HUES64 (cell line): ENCODE measurements around the gene CMTM7.
A peak's percentile ranks its signal among the peaks of the same experiment; 100 is the strongest.

Source experiments
- H3K27ac ChIP-seq: 2 replicates; pipeline ENCODE4 v1.7.0; 2013; ENCODE audit warnings: low read depth, low read length, inconsistent platforms
- H3K27me3 ChIP-seq: 2 replicates; pipeline ENCODE4 v1.6.1; 2013; ENCODE audit warnings: mild to moderate bottlenecking, low read length; ENCODE audit not compliant: insufficient read depth
- H3K36me3 ChIP-seq: 2 replicates; pipeline ENCODE4 v1.6.1; 2013; ENCODE audit warnings: mild to moderate bottlenecking, low read length; ENCODE audit not compliant: insufficient read depth
- H3K4me1 ChIP-seq: 2 replicates; pipeline ENCODE4 v1.6.1; 2013; ENCODE audit warnings: mild to moderate bottlenecking, low read length, moderate library complexity; ENCODE audit not compliant: insufficient read depth
- H3K4me3 ChIP-seq: 2 replicates; pipeline ENCODE4 v1.5.1; 2013; ENCODE audit warnings: mild to moderate bottlenecking, low read length, moderate library complexity
- H3K9ac ChIP-seq: 2 replicates; pipeline ENCODE4 v1.6.1; 2013; ENCODE audit warnings: mild to moderate bottlenecking, low read depth, low read length
- H3K9me3 ChIP-seq: 2 replicates; pipeline ENCODE4 v1.6.1; 2013; ENCODE audit warnings: low read depth, low read length; ENCODE audit not compliant: insufficient read depth
- WGBS: fragments of 150-250, 120-280 bp; methylation state at CpG from one replicate; pipeline ENCODE4 v1.1.7; 2013; ENCODE audit warnings: missing lambda C conversion rate; 5-methylcytosine and 5-hydroxymethylcytosine counted together

Gene CMTM7

GRCh38 chr3:32404714-32405113 is 13.1 kb downstream of the CMTM7 start:
- H3K27ac ChIP-seq = no peak overlapping the region
- H3K4me1 ChIP-seq = peaks cover 20% of the 10 kb centered on the region
- H3K36me3 ChIP-seq = 0 out of 2 replicates have a peak, but pooled peaks cover 3% of the 10 kb centered on the region
- no peaks in the 10 kb centered on the region for H3K27me3 ChIP-seq
- no peak overlapping the region for H3K4me3 ChIP-seq
- no peaks in the 10 kb centered on the region for H3K9me3 ChIP-seq
- H3K9ac ChIP-seq = no peak overlapping the region
- 90% methylated on average over 1 of the region's 1 CpG for WGBS

DNA sequence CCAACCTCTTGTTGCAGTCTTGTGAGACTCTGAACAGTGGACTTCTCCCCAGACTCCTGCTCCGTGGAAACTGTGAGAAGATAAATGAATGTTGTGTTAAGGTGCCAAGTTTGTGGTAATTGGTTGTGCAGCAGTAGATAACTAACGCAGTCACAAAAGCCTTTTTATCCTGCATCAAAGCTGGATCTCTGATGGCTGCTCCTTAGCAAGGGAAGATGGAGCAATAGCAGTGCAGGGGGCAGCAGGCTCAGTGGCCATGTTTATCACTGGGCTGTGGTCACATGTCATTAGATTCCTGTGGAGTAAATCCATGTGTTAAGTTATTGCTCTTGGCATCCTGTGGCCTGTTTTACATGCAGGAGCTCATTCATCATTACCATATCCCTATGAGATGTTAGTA is 13.5 kb downstream of the CMTM7 start:
- no peak overlapping the region for H3K4me3 ChIP-seq
- H3K4me1 ChIP-seq = peaks cover 25% of the 10 kb centered on the region
- H3K27ac ChIP-seq = no peak overlapping the region
- WGBS = 86% methylated on average over 2 of the region's 2 CpGs
- 0 out of 2 replicates have a peak, but pooled peaks cover 3% of the 10 kb centered on the region for H3K36me3 ChIP-seq
- no peak overlapping the region for H3K9ac ChIP-seq
- H3K9me3 ChIP-seq = no peaks in the 10 kb centered on the region
- no peaks in the 10 kb centered on the region for H3K27me3 ChIP-seq

GRCh38 chr3:32405711-32406323 is 14.2 kb downstream of the CMTM7 start:
- Histone ChIP-seq H3K27ac (no peak overlapping the region), H3K27me3 (no peaks in the 10 kb centered on the region), H3K36me3 (0 out of 2 replicates have a peak, but pooled peaks cover 3% of the 10 kb centered on the region), H3K4me3 (no peak overlapping the region), H3K4me1 (peaks cover 30% of the 10 kb centered on the region), H3K9ac (no peak overlapping the region), H3K9me3 (no peaks in the 10 kb centered on the region)
- 96% methylated on average over 6 of the region's 7 CpGs for WGBS

DNA sequence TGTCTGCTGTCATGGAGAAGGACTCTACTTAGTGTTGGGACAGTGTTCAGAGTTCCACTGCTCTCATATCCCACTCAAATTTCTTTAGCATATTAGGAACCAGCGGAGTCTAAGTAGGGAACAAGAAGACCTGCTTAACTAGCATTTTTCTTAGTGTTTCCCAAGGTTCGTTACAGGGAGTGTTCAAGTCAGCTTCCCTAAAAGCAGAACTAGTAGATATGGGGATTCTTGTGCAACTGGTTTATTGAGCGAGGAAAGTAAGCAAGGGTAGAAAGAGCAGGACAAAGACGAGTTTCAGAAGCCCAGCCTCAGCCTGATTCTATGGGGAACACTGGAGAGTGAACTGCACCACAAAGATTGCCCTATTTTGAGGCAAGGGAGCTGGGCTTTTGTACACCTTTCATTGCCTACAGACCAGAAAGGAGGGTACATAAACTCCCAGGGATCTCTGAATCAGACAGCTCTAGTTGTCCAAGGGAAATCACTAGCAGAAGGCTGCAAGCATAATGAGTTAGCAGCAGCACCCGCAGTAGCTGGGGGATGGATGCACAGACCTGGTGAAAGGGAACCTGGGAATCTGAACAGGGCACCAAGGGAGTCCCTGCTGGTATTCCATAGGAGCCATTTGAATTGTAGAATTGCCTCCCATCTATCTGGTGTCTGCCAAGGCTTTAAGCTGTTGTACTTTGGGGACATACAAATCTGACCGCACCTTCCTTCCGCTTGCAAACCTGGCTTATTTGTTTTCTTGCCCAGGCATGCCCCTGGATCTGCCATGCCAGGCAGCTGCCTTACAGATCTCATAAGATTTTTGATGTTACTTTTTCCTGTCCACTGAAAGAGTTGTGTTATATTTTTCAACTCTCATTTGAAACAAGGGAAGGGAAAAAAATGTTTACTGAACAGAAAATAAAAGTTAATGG is 15.1 kb downstream of the CMTM7 start:
- Histone ChIP-seq H3K9me3 (no peaks in the 10 kb centered on the region), H3K27ac (no peak overlapping the region), H3K27me3 (no peaks in the 10 kb centered on the region), H3K9ac (no peak overlapping the region), H3K4me1 (peaks cover 30% of the 10 kb centered on the region), H3K36me3 (0 out of 2 replicates have a peak, but pooled peaks cover 3% of the 10 kb centered on the region), H3K4me3 (no peak overlapping the region)
- WGBS = 82% methylated on average over 7 of the region's 7 CpGs

DNA sequence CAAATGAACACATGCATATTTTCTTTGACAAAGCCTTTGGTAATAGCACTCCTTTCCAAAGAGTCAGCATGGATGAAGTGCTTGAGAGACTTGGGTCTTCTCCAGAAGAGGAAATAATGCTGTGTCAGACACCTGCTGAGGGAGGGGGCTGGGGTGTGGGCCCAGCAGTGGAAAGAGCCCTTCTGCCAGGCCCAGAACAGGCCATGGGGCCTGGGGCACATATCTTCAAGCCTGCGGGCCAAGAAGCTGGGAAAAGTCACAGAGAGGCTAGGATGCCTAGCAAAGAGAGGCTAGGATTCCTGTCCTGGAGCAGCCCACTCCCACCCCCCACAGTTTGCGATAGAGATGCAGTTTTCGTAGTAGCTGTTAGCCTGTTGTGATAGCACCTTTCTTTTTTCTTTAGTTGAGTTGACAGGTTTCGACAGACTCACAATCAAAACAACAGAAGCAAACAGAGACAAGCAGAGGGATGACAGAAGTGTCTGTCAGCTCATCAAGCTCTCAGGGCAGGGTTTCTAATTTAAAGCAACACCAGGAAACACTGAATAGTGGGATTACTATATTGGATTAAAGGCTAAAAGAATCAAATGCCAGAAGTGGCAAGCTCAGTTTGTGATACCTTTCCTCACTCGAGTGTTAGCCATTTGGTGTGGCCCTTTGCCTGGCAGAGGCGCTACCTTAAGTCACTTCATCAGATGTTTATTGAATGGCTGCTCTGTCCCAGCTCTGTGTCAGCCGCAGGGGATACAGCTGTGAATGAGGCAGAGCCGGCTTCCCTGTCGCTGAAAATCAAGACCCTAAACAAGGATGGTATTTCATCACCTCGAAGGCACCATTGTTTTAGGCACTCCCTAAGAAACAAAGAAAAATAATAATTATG is 19.0 kb downstream of the CMTM7 start:
- Histone ChIP-seq H3K27me3 (no peaks in the 10 kb centered on the region), H3K27ac (peak overlapping the region; percentile 21; the same call in 1 of the 2 replicates), H3K4me1 (peaks cover 42% of the 10 kb centered on the region), H3K4me3 (no peak overlapping the region), H3K9ac (no peak overlapping the region), H3K9me3 (no peaks in the 10 kb centered on the region), H3K36me3 (no peaks in the 10 kb centered on the region)
- 47% methylated on average over 10 of the region's 10 CpGs for WGBS

- H3K27ac ChIP-seq = no peak overlapping the region
- no peaks in the 10 kb centered on the region for H3K9me3 ChIP-seq
- no peak overlapping the region for H3K4me3 ChIP-seq
- no peaks in the 10 kb centered on the region for H3K27me3 ChIP-seq
- H3K36me3 ChIP-seq = no peaks in the 10 kb centered on the region
- peaks cover 42% of the 10 kb centered on the region for H3K4me1 ChIP-seq
- H3K9ac ChIP-seq = no peak overlapping the region
- WGBS = 89% methylated on average over 5 of the region's 5 CpGs
Observed at GRCh38 chr3:32411442-32411841, 19.8 kb downstream of the CMTM7 start.

- no peaks in the 10 kb centered on the region for H3K27me3 ChIP-seq
- peaks cover 36% of the 10 kb centered on the region for H3K4me1 ChIP-seq
- 90% methylated on average over 2 of the region's 3 CpGs for WGBS
- H3K9ac ChIP-seq = no peak overlapping the region
- H3K36me3 ChIP-seq = no peaks in the 10 kb centered on the region
- no peaks in the 10 kb centered on the region for H3K9me3 ChIP-seq
- H3K27ac ChIP-seq = no peak overlapping the region
- H3K4me3 ChIP-seq = no peak overlapping the region
Observed at GRCh38 chr3:32412887-32413286, 21.2 kb downstream of the CMTM7 start.

- Histone ChIP-seq H3K27ac (peak overlapping the region; percentile 61; the same call in 1 of the 2 replicates), H3K4me1 (peaks cover 36% of the 10 kb centered on the region), H3K9me3 (0 out of 2 replicates have a peak, but pooled peaks cover under 1% of the 10 kb centered on the region), H3K36me3 (no peaks in the 10 kb centered on the region), H3K9ac (no peak overlapping the region), H3K4me3 (no peak overlapping the region), H3K27me3 (no peaks in the 10 kb centered on the region)
- WGBS = 71% methylated on average over 10 of the region's 10 CpGs
Observed at GRCh38 chr3:32413845-32414521, 22.3 kb downstream of the CMTM7 start.

GRCh38 chr3:32414522-32415202 is 23.0 kb downstream of the CMTM7 start:
- 91% methylated on average over 6 of the region's 6 CpGs for whole genome bisulfite sequencing
- Histone ChIP-seq H3K27me3 (no peaks in the 10 kb centered on the region), H3K9ac (no peak overlapping the region), H3K36me3 (no peaks in the 10 kb centered on the region), H3K27ac (peak overlapping the region; percentile 61; the same call in 1 of the 2 replicates), H3K9me3 (peaks cover 5% of the 10 kb centered on the region; the same call in 1 of the 2 replicates), H3K4me1 (peaks cover 32% of the 10 kb centered on the region), H3K4me3 (no peak overlapping the region)

GRCh38 chr3:32419742-32420125 is 28.1 kb downstream of the CMTM7 start:
- Histone ChIP-seq H3K9ac (peak overlapping the region; percentile 13; the same call in 1 of the 2 replicates), H3K4me3 (no peak overlapping the region), H3K36me3 (no peaks in the 10 kb centered on the region), H3K9me3 (peaks cover 5% of the 10 kb centered on the region; the same call in 1 of the 2 replicates), H3K4me1 (peaks cover 19% of the 10 kb centered on the region), H3K27me3 (no peaks in the 10 kb centered on the region), H3K27ac (peak overlapping the region; percentile 68)
- WGBS = 97% methylated on average over 2 of the region's 2 CpGs
